Immature natural killer cell (primary cell): ENCODE data around the gene KATNB1. TPM values are rescaled to one million over a fixed set of nuclear protein-coding genes. Genes with fewer than 3 reads are reported as not detected.

ENCODE experiments used
- DNase-seq, 3 donors: peaks; one replicate each; pipeline ENCODE4 v3.0.0; 2022; ENCODE audit warnings: mixed read lengths in 1 of 3
- H3K27ac Mint-ChIP-seq, 6 donors: one replicate each; pipeline ENCODE4 v1.8.0; 2020; ENCODE audit warnings: mixed read lengths in 6 of 6, mild to moderate bottlenecking in 5 of 6, inconsistent platforms in 4 of 6, moderate library complexity in 3 of 6
- H3K27me3 Mint-ChIP-seq, 3 donors: one replicate each; pipeline ENCODE4 v1.8.0; 2020 to 2021; ENCODE audit warnings: low read depth in 3 of 3, mild to moderate bottlenecking in 3 of 3, mixed read lengths in 3 of 3, moderate library complexity in 3 of 3, inconsistent platforms in 1 of 3
- H3K36me3 Mint-ChIP-seq, 3 donors: one replicate each; pipeline ENCODE4 v1.8.0; 2020; ENCODE audit warnings: mixed read lengths in 3 of 3, inconsistent platforms in 2 of 3, mild to moderate bottlenecking in 2 of 3
- H3K4me1 Mint-ChIP-seq, 2 donors: one replicate each; pipeline ENCODE4 v1.8.0; 2020; ENCODE audit warnings: inconsistent platforms in 2 of 2, mild to moderate bottlenecking in 2 of 2, mixed read lengths in 2 of 2, moderate library complexity in 1 of 2
- H3K4me3 Mint-ChIP-seq, 5 donors: one replicate each; pipeline ENCODE4 v1.8.0; 2020; ENCODE audit warnings: mild to moderate bottlenecking in 5 of 5, mixed read lengths in 5 of 5, inconsistent platforms in 3 of 5, moderate library complexity in 3 of 5
- H3K9me3 Mint-ChIP-seq, 6 donors: one replicate each; pipeline ENCODE4 v1.8.0; 2020; ENCODE audit warnings: mild to moderate bottlenecking in 6 of 6, mixed read lengths in 6 of 6, inconsistent platforms in 4 of 6, moderate library complexity in 3 of 6
- polyA plus RNA-seq, 3 donors: library from polyadenylated mRNA; unstranded; fragments of 300-500 nt; fragmentation: Illumina TruSeq; gene quantifications; one replicate each; pipeline ENCODE4 v1.2.3, GENCODE V29; 2021

Gene KATNB1, protein sequence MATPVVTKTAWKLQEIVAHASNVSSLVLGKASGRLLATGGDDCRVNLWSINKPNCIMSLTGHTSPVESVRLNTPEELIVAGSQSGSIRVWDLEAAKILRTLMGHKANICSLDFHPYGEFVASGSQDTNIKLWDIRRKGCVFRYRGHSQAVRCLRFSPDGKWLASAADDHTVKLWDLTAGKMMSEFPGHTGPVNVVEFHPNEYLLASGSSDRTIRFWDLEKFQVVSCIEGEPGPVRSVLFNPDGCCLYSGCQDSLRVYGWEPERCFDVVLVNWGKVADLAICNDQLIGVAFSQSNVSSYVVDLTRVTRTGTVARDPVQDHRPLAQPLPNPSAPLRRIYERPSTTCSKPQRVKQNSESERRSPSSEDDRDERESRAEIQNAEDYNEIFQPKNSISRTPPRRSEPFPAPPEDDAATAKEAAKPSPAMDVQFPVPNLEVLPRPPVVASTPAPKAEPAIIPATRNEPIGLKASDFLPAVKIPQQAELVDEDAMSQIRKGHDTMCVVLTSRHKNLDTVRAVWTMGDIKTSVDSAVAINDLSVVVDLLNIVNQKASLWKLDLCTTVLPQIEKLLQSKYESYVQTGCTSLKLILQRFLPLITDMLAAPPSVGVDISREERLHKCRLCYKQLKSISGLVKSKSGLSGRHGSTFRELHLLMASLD
- polyA plus RNA-seq: 10 to 100 TPM; 21.6 to 43.9 (median 43.1) TPM

- peak in 1 of 3 donors; percentile 8 for DNase-seq
- H3K36me3 Mint-ChIP-seq: no peaks in the 10 kb centered on the region
- peaks cover 35 to 42% of the 10 kb centered on the region in 2 donors for H3K4me1 Mint-ChIP-seq
- peak within 1 kb of the TSS; percentile 83 to 96 (median 94) for H3K27ac Mint-ChIP-seq
- no peaks in the 10 kb centered on the region for H3K9me3 Mint-ChIP-seq
- peak within 1 kb of the TSS; percentile 91 to 98 (median 95) for H3K4me3 Mint-ChIP-seq
- H3K27me3 Mint-ChIP-seq: peaks cover 8 to 12% (median 10%) of the 10 kb centered on the region in 3 donors
These were observed at the start of gene KATNB1 for GRCh38 chr16:57735755-57736418. Gene KATNB1 (plus strand): TSS chr16:57735770. CDS start chr16:57737244, 1,474 bp downstream.

- Mint-ChIP-seq H3K9me3 (no peaks in the 10 kb centered on the region), H3K4me3 (no peak overlapping the region), H3K27me3 (peaks cover 0 to 7% (median 1%) of the 10 kb centered on the region in 3 donors), H3K27ac (peak overlapping the region in 2 of 6 donors; percentile 32 to 59), H3K36me3 (no peaks in the 10 kb centered on the region), H3K4me1 (peaks cover 19% of the 10 kb centered on the region in 2 donors)
- DNase-seq: no peak
These were observed 49.0 kb upstream of the KATNB1 start for GRCh38 chr16:57686577-57686976.

- no peaks in the 10 kb centered on the region for H3K36me3 Mint-ChIP-seq
- no peaks in the 10 kb centered on the region for H3K9me3 Mint-ChIP-seq
- no peak for DNase-seq
- H3K4me1 Mint-ChIP-seq: peaks cover 19% of the 10 kb centered on the region in 2 donors
- no peak overlapping the region for H3K4me3 Mint-ChIP-seq
- peak overlapping the region in 5 of 6 donors; percentile 4 to 93 (median 62) for H3K27ac Mint-ChIP-seq
- H3K27me3 Mint-ChIP-seq: peaks cover 0 to 8% (median 1%) of the 10 kb centered on the region in 3 donors
These were observed 48.1 kb upstream of the KATNB1 start for GRCh38 chr16:57687363-57687929.

- no peak for DNase-seq
- H3K27me3 Mint-ChIP-seq: peaks cover 0 to 9% (median 0%) of the 10 kb centered on the region in 3 donors
- H3K4me3 Mint-ChIP-seq: no peak overlapping the region
- no peaks in the 10 kb centered on the region for H3K36me3 Mint-ChIP-seq
- peaks cover 19% of the 10 kb centered on the region in 2 donors for H3K4me1 Mint-ChIP-seq
- H3K9me3 Mint-ChIP-seq: no peaks in the 10 kb centered on the region
- peak overlapping the region; percentile 62 to 93 (median 86) for H3K27ac Mint-ChIP-seq
These were observed 47.0 kb upstream of the KATNB1 start for GRCh38 chr16:57688487-57688986.

GRCh38 chr16:57688987-57689761 lies 46.4 kb upstream of the KATNB1 start:
- no peaks in the 10 kb centered on the region for H3K9me3 Mint-ChIP-seq
- no peaks in the 10 kb centered on the region for H3K36me3 Mint-ChIP-seq
- peaks cover 19% of the 10 kb centered on the region in 2 donors for H3K4me1 Mint-ChIP-seq
- peaks cover 0 to 9% (median 0%) of the 10 kb centered on the region in 3 donors for H3K27me3 Mint-ChIP-seq
- peak overlapping the region in 4 of 5 donors; percentile 10 to 71 (median 42) for H3K4me3 Mint-ChIP-seq
- H3K27ac Mint-ChIP-seq: peak overlapping the region; percentile 83 to 93 (median 90)
- DNase-seq: no peak

GRCh38 chr16:57689762-57690558 lies 45.6 kb upstream of the KATNB1 start:
- H3K27ac Mint-ChIP-seq: peak overlapping the region; percentile 83 to 93 (median 90)
- H3K36me3 Mint-ChIP-seq: no peaks in the 10 kb centered on the region
- DNase-seq: peak; percentile 53 to 74 (median 71)
- H3K4me3 Mint-ChIP-seq: peak overlapping the region in 4 of 5 donors; percentile 28 to 56 (median 42)
- H3K27me3 Mint-ChIP-seq: peaks cover 0 to 9% (median 0%) of the 10 kb centered on the region in 3 donors
- H3K4me1 Mint-ChIP-seq: peaks cover 19 to 21% of the 10 kb centered on the region in 2 donors
- no peaks in the 10 kb centered on the region for H3K9me3 Mint-ChIP-seq

DNA sequence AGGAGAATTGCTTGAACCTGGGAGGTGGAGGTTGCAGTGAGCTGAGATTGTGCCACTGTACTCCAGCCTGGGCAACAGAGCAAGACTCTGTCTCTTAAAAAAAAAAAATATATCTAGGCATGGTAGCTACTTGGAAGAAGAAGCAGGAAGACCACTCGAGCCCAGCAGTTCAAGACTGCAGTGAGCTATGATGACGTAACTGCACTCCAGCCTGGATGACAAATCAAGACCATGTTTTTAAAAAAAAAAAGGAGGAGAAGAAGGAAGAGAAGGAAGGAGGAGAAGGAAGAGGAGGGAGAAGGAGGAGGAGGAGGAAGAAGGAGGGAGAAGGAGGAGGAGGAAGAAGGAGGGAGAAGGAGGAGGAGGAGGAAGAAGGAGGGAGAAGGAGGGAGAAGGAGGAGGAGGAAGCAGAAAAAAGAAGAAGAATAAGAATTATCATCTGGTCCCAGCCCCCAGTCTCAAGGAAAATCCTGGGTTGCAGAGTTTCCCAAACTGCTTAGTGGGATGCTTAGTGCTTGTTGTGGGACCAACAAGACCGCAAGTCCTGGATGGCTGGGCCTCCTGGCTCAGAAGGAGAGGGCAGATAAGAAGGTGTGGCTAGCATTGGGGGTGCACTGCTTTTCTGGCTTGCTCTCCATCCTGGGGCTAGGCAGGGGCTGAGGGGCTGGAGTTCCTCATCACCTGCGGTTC lies 44.6 kb upstream of the KATNB1 start:
- H3K36me3 Mint-ChIP-seq: no peaks in the 10 kb centered on the region
- peaks cover 0 to 9% (median 2%) of the 10 kb centered on the region in 3 donors for H3K27me3 Mint-ChIP-seq
- H3K9me3 Mint-ChIP-seq: no peaks in the 10 kb centered on the region
- no peak for DNase-seq
- peak overlapping the region in 2 of 6 donors; percentile 40 to 83 for H3K27ac Mint-ChIP-seq
- peak overlapping the region in 1 of 5 donors; percentile 35 for H3K4me3 Mint-ChIP-seq
- H3K4me1 Mint-ChIP-seq: peaks cover 19 to 21% of the 10 kb centered on the region in 2 donors

- no peak for DNase-seq
- Mint-ChIP-seq H3K4me3 (no peak overlapping the region), H3K36me3 (no peaks in the 10 kb centered on the region), H3K9me3 (no peaks in the 10 kb centered on the region), H3K4me1 (peaks cover 19 to 21% of the 10 kb centered on the region in 2 donors), H3K27ac (no peak overlapping the region), H3K27me3 (peaks cover 0 to 9% (median 2%) of the 10 kb centered on the region in 3 donors)
These were observed 42.9 kb upstream of the KATNB1 start for GRCh38 chr16:57692636-57693035.

DNA sequence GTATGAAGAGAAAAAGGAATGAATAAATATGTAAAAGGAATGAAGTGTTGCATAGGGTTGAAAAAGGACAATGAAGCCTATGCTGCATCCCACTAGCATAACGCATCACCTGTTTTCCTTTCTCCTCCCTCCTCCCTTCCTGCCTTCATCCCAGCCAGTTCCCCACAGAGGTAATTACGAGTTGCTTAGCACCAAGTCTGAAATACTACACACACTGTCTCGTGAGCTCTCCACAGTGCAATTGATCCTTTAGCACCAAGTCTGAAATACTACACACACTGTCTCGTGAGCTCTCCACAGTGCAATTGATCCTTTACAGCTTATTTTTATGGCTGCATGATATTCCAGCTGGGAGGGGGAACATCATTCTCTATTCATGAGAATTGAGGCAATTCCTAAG lies 42.0 kb upstream of the KATNB1 start:
- H3K9me3 Mint-ChIP-seq: no peaks in the 10 kb centered on the region
- H3K27ac Mint-ChIP-seq: no peak overlapping the region
- H3K27me3 Mint-ChIP-seq: peaks cover 0 to 9% (median 2%) of the 10 kb centered on the region in 3 donors
- H3K36me3 Mint-ChIP-seq: no peaks in the 10 kb centered on the region
- peaks cover 19 to 21% of the 10 kb centered on the region in 2 donors for H3K4me1 Mint-ChIP-seq
- DNase-seq: no peak
- H3K4me3 Mint-ChIP-seq: no peak overlapping the region

DNA sequence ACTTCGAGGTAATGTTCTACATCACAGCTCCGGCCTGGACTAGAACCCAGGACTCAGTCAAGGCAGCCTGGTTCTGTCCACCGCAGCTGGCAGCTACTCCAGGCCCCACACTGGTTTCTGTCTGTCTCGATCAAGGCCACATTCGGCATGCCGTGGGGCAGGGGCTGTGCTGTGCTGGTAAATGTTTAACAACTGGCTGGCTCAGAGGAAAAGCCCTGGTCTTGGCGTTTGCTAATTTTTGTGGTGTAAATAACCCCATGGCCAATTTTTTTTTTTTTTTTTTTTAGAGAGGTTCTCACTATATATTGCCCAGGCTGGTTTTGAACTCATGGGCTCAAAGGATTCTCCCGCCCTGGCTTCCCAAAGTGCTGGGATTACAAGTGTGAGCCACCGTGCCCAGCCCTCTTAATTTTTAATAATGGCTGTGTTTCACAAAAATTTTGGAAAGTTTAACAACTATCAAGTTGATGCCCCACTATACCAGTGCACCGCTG lies 41.3 kb upstream of the KATNB1 start:
- Mint-ChIP-seq H3K36me3 (no peaks in the 10 kb centered on the region), H3K9me3 (no peaks in the 10 kb centered on the region), H3K4me3 (no peak overlapping the region), H3K27me3 (peaks cover 0 to 7% (median 2%) of the 10 kb centered on the region in 3 donors), H3K4me1 (peaks cover 16 to 18% of the 10 kb centered on the region in 2 donors), H3K27ac (no peak overlapping the region)
- no peak for DNase-seq
